ENCODE measurements around the gene PTCHD4. TPM values are rescaled to one million over a fixed set of nuclear protein-coding genes. Genes with fewer than 3 reads are reported as not detected.
"Not testable (repeated sequence)": the region's sequence is repeated elsewhere in the genome, so short reads cannot be mapped to it uniquely, and the experiment has no call there.

The PTCHD4 gene
- total and polyA plus RNA-seq, 2 of the 13 experiments (the other 11 are each of a cell fraction or from before 2014, with no cell fraction given), result 28.4 to 32.9 TPM

- TF ChIP-seq HMGXB3 (CRISPR knock-in tag; IDR thresholded peaks at IDR 0.05; ENCODE audit: borderline replicate concordance), result 0 out of 2 replicates have a peak, but pooled peaks have one; percentile 21
- peak; percentile 50; the same call in 1 of the 2 replicates for TF ChIP-seq KAT8 (CRISPR knock-in tag; IDR thresholded peaks at IDR 0.05)
- TF ChIP-seq ATF7 (IDR thresholded peaks at IDR 0.05), result not testable (repeated sequence)
- TF ChIP-seq ATF7 (CRISPR knock-in tag; IDR thresholded peaks at IDR 0.05), result 0 out of 2 replicates have a peak, but pooled peaks have one; percentile 36
- TF ChIP-seq, protein P1, sequence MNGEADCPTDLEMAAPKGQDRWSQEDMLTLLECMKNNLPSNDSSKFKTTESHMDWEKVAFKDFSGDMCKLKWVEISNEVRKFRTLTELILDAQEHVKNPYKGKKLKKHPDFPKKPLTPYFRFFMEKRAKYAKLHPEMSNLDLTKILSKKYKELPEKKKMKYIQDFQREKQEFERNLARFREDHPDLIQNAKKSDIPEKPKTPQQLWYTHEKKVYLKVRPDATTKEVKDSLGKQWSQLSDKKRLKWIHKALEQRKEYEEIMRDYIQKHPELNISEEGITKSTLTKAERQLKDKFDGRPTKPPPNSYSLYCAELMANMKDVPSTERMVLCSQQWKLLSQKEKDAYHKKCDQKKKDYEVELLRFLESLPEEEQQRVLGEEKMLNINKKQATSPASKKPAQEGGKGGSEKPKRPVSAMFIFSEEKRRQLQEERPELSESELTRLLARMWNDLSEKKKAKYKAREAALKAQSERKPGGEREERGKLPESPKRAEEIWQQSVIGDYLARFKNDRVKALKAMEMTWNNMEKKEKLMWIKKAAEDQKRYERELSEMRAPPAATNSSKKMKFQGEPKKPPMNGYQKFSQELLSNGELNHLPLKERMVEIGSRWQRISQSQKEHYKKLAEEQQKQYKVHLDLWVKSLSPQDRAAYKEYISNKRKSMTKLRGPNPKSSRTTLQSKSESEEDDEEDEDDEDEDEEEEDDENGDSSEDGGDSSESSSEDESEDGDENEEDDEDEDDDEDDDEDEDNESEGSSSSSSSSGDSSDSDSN (CRISPR knock-in tag; IDR thresholded peaks at IDR 0.05), result 0 out of 2 replicates have a peak, but pooled peaks have one; percentile 27
- TF ChIP-seq, protein P2, sequence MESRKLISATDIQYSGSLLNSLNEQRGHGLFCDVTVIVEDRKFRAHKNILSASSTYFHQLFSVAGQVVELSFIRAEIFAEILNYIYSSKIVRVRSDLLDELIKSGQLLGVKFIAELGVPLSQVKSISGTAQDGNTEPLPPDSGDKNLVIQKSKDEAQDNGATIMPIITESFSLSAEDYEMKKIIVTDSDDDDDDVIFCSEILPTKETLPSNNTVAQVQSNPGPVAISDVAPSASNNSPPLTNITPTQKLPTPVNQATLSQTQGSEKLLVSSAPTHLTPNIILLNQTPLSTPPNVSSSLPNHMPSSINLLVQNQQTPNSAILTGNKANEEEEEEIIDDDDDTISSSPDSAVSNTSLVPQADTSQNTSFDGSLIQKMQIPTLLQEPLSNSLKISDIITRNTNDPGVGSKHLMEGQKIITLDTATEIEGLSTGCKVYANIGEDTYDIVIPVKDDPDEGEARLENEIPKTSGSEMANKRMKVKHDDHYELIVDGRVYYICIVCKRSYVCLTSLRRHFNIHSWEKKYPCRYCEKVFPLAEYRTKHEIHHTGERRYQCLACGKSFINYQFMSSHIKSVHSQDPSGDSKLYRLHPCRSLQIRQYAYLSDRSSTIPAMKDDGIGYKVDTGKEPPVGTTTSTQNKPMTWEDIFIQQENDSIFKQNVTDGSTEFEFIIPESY (CRISPR knock-in tag; IDR thresholded peaks at IDR 0.05), result peak; percentile 6; the same call in 1 of the 2 replicates
- TF ChIP-seq, protein P3, sequence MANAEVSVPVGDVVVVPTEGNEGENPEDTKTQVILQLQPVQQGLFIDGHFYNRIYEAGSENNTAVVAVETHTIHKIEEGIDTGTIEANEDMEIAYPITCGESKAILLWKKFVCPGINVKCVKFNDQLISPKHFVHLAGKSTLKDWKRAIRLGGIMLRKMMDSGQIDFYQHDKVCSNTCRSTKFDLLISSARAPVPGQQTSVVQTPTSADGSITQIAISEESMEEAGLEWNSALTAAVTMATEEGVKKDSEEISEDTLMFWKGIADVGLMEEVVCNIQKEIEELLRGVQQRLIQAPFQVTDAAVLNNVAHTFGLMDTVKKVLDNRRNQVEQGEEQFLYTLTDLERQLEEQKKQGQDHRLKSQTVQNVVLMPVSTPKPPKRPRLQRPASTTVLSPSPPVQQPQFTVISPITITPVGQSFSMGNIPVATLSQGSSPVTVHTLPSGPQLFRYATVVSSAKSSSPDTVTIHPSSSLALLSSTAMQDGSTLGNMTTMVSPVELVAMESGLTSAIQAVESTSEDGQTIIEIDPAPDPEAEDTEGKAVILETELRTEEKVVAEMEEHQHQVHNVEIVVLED (CRISPR knock-in tag; IDR thresholded peaks at IDR 0.05; ENCODE audit: borderline replicate concordance), result peak; percentile 36; the same call in 1 of the 2 replicates
- TF ChIP-seq PAWR (CRISPR knock-in tag; IDR thresholded peaks at IDR 0.05; ENCODE audit: borderline replicate concordance), result 0 out of 2 replicates have a peak, but pooled peaks have one; percentile 76
- TF ChIP-seq FOSL2 (CRISPR knock-in tag; IDR thresholded peaks at IDR 0.05), result peak; percentile 33
- TF ChIP-seq MTA1 (CRISPR knock-in tag; IDR thresholded peaks at IDR 0.05; ENCODE audit: borderline replicate concordance), result peak; percentile 95
- peak; percentile 22; the same call in 1 of the 2 replicates for TF ChIP-seq ZNF784 (CRISPR knock-in tag; IDR thresholded peaks at IDR 0.05; ENCODE audit: borderline replicate concordance)
- TF ChIP-seq ATF7-NPFF (CRISPR knock-in tag; IDR thresholded peaks at IDR 0.05; ENCODE audit: low read depth), result peak; percentile 75
- peak; percentile 66 for TF ChIP-seq NCOA2 (CRISPR knock-in tag; IDR thresholded peaks at IDR 0.05)
- TF ChIP-seq GTF3A (CRISPR knock-in tag; conservative IDR thresholded peaks at IDR 0.05), result 0 out of 2 replicates have a peak, but pooled peaks have one; percentile 61
- TF ChIP-seq SOX5 (CRISPR knock-in tag; IDR thresholded peaks at IDR 0.05; ENCODE audit: borderline replicate concordance), result peak; percentile 84
- 0 out of 2 replicates have a peak, but pooled peaks have one; percentile 4 for TF ChIP-seq AKAP8 (CRISPR knock-in tag; IDR thresholded peaks at IDR 0.05)
Observed at GRCh38 chr6:48102476-48103195, 8.4 kb downstream of the PTCHD4 start (continued).

Measured in HepG2 (cell line).